GM15510 (cell line): Measurements from ENCODE around the gene PDE6B.
A peak's percentile ranks its signal among the peaks of the same experiment; 100 is the strongest.

Experiments
- POLR2A ChIP-seq: IDR thresholded peaks from 3 replicates; pipeline ENCODE4 v1.6.1; 2011; ENCODE audit warnings: borderline replicate concordance; ENCODE audit not compliant: insufficient read length; ENCODE audit errors: extremely low read depth

PDE6B gene

GRCh38 chr4:682490-683172 is 57.3 kb downstream of the PDE6B start:
- TF ChIP-seq POLR2A: no peak

GRCh38 chr4:683247-683897 is 58.0 kb downstream of the PDE6B start:
- TF ChIP-seq POLR2A: peak; percentile 5

DNA sequence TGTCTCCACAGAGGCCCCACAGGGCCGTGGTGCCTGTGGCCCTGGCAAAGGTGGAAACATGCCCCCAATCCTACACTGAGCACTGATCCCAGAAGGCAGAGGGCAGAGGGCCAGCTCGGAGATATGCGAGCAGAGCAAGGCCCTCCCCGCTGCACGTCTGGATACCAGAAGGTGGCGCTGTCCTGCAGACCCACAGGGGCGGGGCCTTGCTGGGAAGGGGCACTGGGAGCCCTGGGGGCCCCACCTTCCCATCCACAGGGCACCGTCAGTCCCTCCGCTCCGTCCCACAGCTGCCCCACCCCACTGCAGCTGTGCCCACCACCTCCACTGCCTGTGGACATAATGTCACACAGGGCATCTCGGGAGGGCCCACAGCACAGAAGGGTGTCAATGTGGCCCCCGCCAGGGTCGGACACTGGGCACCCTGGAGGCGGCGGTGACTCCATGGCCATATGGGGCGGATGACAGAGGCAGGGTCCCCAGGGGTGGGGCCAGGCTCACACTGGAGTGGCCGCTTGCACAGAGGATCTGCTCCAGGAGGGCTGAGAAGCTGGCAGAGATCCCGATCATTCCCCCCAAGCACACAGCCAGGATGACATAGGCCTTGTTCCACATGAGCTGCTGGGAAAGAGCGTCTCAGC is 58.7 kb downstream of the PDE6B start:
- no peak for TF ChIP-seq POLR2A

DNA sequence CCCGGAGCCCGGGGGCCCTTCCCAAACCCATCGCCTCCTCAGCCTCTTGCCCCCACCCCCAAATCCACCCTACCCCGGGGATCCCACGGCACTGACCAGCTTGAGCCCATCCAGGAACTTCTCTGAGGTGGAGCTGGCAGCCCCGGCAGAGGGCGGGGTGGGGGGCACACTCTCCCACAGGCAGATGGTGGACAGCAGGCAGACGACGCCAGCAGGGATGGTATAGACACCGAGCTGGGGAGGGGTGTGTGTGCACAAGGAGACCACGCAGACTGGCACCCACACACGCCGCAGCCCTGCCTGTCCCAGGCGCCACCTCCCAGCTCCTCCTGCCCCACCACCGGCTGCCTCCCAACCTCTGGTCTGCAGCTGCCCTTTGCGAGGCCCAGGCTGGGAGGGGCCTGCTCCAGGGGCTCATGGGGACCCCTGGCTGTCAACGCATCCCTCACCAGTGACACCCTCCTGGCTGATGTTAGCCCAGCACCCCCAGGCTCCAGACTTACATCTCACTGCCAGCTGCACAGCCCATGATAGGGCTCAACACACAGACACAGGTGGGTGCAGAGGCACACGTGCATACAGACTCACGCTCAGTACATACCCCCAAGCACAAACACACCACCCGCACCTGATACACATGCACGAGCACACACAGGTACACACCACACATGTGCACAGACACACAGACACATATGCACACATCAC is 59.4 kb downstream of the PDE6B start:
- no peak for TF ChIP-seq POLR2A

- no peak for TF ChIP-seq POLR2A
Measured at GRCh38 chr4:685679-686412, 60.5 kb downstream of the PDE6B start.

DNA sequence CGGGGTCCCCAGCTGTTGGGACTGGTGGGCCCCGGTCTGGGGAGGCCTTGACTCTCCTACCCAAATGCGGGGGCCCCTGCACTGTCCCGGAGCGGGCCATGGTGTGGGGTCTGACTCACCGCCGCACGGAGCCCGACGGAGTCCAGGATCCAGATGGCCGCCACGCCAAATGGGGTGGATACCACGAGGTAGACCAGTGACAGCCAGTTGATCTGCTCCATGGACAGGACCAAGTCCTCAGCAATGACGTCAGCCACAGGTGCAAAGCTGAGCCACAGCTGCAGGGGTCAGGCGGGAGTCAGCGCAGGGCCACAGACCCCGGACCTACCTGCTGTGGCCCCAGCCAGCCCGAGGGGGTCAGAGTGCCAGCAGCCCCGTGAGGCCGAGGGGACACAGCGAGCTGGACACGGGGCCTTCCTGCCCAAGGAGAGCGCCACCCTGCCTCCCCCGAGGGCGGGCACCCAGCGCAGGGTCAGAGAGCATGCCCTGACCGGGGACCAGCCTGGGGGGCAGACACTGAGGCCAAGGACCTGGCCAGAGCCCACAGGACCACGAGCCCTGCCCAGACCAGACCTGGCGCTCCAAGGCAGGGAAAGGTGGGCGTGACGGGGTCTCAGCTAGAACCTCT is 61.2 kb downstream of the PDE6B start:
- TF ChIP-seq POLR2A: no peak

DNA sequence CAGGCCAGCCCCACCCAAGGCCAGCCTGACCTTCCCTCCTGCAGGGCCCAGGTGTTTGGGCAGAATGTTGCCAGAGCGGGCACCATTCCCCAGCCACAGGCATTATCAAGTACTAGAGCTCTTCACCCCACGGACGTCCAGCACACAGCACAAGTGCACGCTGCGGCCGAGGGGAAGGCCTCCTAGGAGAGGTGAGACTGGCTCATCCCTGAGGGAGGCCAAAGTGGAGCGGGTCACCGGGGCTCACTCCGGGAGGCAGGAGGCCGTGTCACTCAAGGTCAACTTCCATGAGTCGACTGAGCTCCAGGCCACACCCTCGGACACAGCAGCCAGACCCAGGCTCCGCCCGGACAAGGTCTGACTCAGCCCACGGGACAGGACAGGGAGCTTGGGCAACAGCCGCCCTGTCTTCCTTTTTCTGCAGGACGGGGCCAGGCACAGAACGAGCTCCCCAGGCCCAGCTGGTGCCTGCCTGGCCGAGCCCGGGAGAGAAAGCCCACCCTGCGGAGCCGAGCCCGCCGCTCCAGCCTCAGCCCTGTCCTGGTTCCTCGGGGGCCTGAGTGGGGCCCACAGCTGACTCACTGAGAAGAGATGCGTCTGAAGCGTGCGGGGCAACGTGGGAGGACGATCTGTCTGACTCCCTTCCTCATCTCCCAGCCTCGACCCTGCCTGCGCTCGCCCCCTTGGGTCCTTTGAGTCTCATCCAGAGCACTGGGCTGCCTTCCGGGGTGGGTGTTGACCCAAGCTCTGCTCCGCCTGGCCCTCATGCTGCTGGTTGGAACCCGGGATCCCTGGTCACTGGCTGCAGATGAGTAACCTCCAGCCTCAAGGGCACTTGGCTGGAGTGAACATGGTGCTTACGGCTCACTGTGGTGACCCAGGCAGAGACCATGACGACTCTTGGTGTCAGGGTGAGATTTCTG is 61.9 kb downstream of the PDE6B start:
- TF ChIP-seq POLR2A: no peak

DNA sequence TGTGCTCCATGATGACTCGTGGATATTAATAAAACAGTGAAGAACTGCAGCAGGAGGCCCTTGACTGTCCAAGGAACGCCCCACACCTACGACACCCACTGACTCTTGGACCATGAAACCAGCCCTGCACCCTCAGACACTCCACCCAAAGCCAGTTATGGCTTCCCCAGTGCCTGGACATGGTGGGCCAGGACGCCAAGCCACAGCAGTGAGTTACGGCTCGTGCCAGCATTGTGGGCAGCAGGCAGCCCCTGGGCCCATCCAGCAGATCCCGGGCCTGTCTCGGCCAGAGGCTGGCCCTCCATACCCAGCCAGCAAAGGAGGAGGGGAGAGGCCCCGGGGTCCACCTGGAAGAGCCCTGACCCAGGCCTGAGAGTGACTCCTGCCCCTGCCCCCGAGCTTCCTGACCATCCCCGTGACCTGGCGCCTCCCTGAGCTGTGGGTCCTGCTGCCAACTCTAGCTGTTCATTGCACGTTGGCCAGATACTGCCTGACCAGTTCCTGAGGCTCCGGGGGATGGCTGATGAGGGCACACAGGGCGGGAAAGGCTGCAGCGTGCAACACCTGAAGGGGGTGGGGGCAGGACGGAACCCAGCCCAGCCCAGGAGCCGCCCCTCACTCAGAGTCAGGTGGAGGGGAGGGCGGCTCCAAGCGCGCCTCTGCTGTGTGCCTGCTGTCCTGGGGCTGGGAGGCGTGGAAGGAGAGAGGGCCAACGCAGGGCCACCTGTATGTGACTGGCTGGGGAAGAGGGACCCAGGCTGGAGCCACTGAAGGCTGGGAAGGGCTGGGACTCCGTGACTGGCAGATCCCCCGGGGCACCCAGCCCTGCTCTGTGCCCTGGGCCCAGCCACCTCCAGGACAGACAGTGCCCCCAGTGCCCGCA is 62.8 kb downstream of the PDE6B start:
- TF ChIP-seq POLR2A: no peak

DNA sequence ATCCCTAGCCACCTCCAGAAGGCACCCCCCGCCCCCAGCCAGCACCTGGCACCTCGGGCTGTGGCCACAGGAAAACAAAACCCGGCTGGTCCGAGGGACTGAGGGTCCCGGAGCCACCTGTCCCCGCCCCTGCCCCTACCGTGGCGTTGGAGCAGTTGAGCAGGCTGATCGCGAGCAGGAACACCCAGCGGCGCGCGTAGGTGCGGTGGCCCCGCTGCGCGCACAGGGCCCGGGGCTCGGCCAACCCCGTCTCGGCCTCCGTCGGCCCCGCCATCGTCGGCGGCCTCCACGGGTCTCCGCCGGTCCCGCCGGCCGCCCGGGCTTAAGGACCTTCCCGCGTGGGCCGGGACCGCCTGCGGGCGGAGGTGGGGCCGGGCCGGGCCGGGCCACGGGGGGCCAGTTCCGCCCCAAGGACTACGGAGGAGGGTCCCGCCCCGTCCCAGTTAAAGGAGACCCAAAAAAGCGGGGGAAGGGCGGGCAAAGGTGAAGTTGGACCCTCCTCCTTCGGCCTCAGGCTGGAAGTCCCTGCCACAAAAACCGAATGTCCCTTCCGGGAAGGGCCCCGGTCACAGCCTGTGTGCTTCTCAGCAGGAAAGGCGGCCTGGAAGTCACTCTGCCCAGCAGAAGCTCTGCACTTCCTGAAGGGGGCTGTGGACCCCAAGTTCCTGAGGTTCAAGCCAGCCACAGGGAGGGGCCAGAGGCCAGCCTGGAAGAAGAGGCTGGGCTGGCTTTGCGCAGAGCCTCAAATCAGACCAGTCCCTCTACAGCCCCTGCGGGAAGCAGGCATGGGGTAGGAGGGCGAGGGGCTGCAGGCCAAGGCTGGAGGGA is 63.7 kb downstream of the PDE6B start, which contains the start of gene SLC49A3:
SLC49A3 (minus strand) TSS at position 298 of the 828 bp plus-strand sequence; CDS start at position 274, 24 bp downstream.
- TF ChIP-seq POLR2A: no peak

DNA sequence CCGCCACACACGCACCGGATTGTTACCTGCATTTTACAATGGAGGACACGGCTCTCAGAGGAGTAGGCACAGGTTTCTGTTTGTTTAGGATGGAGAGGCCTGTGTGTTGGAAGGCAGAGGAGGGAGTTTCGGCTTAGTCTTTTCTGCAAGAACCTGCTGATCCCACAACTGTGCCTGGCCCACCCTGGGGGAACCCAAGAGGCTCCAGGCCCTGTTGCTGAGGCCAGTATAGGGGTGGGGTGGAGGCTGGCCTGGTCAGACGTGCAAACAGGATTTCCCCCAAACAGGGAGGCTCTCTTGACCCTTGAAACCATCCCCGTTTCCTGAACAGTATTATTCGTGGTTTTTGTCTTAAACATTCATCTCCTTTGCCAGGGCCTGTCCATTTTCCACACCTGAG is 64.3 kb downstream of the PDE6B start:
- TF ChIP-seq POLR2A: no peak

DNA sequence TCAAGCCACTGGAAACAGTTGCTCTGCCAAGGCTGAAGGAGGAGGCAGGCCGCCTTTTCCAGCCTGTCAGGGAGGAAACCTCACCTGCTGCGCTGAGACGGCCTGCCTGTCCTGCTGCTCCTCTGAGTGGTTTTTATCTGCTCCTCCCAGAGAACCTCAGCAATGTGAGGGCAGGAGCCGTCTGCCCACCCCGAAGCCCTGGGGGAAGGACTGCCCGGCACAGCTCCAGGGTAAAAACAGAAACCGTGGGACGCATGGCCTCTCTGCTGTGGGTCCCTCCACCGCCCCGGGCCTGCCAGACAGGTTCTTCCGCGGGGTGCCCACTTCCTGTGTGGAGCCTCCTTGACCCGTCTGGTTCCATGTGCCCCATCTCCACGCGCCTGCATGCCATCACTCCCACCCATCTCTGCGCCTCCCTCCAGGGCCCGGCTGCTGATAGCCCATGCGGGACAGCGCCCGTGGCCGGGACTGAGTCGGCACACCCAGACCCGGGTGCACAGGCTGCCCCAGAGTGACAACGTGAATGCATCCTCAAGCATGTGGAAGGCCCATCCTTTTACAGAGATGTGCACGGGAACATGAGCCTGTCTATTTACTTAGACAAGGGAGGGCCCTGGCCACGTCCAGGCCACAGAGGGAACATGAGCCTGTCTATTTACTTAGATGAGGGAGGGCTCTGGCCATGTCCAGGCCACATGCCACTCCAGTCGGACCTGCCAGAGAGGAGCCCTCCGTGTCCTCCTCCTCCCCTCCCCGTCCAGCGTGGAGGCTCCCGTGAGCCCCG is 67.6 kb downstream of the PDE6B start:
- TF ChIP-seq POLR2A: no peak
